SU-DHL-6 (cell line): ENCODE measurements around the gene TMEM170B.

Source experiments
- H2AFZ ChIP-seq: fragments of 200-600 bp; sonication (generic); 2 replicates; pipeline ENCODE4 v1.6.1; 2014; ENCODE audit warnings: low read depth, mild to moderate bottlenecking, moderate library complexity, mixed read lengths, antibody characterized with exemption, low read length; ENCODE audit not compliant: severe bottlenecking
- H3F3A ChIP-seq: fragments of 200-600 bp; shearing (Covaris generic); 2 replicates; pipeline ENCODE4 v1.6.0; 2016; ENCODE audit warnings: antibody characterized with exemption, mild to moderate bottlenecking; ENCODE audit not compliant: insufficient read depth
- H3K27ac ChIP-seq: fragments of 200-600 bp; sonication (generic); 2 replicates; pipeline ENCODE4 v1.5.1; 2016; ENCODE audit warnings: low read depth, mild to moderate bottlenecking, low read length, moderate library complexity, mixed read lengths
- H3K27me3 ChIP-seq: fragments of 200-600 bp; sonication (generic), shearing (Covaris generic); 2 replicates; pipeline ENCODE4 v1.6.0; 2014; ENCODE audit warnings: mild to moderate bottlenecking, low read length
- H3K36me3 ChIP-seq: fragments of 200-600 bp; sonication (generic); 2 replicates; pipeline ENCODE4 v1.6.1; 2014; ENCODE audit warnings: mild to moderate bottlenecking, low read length, mixed read lengths
- H3K4me2 ChIP-seq: fragments of 300-600, 200-600 bp; shearing (Covaris generic), sonication (generic); 2 replicates; pipeline ENCODE4 v1.6.0; 2014; ENCODE audit warnings: low read length, low read depth, mild to moderate bottlenecking; ENCODE audit not compliant: poor library complexity, severe bottlenecking
- H3K4me3 ChIP-seq: fragments of 200-600 bp; sonication (generic); 2 replicates; pipeline ENCODE4 v1.5.1; 2014; ENCODE audit warnings: antibody characterized with exemption, low read length, mild to moderate bottlenecking, mixed read lengths; ENCODE audit not compliant: insufficient read depth, poor library complexity, severe bottlenecking
- H3K79me2 ChIP-seq: fragments of 200-600 bp; sonication (generic); 2 replicates; pipeline ENCODE4 v1.6.1; 2014; ENCODE audit warnings: mild to moderate bottlenecking, low read length, moderate library complexity; ENCODE audit not compliant: insufficient read depth
- H3K9ac ChIP-seq: fragments of 200-600 bp; sonication (generic); 2 replicates; pipeline ENCODE4 v1.7.0; 2014; ENCODE audit warnings: mild to moderate bottlenecking, low read length
- H3K9me2 ChIP-seq: fragments of 200-600 bp; sonication (generic); replicated peaks from 2 replicates; pipeline ENCODE4 v1.6.1; 2014; ENCODE audit warnings: low read length; ENCODE audit not compliant: insufficient read depth
- H3K9me3 ChIP-seq: fragments of 200-600 bp; sonication (generic); 2 replicates; pipeline ENCODE4 v1.6.1; 2014; ENCODE audit warnings: low read length, mixed read lengths; ENCODE audit not compliant: insufficient read depth
- H4K20me1 ChIP-seq: fragments of 200-600 bp; sonication (generic); 2 replicates; pipeline ENCODE4 v1.6.1; 2014; ENCODE audit warnings: low read depth, mild to moderate bottlenecking, antibody characterized with exemption, low read length, moderate library complexity, mixed read lengths
- EZH2phosphoT487 ChIP-seq: fragments of 200-600 bp; sonication (generic), shearing (Covaris generic); conservative IDR thresholded peaks from 2 replicates; pipeline ENCODE4 v1.6.1; 2018; ENCODE audit warnings: mild to moderate bottlenecking, antibody characterized with exemption, low read length, moderate library complexity, mixed read lengths
- TF ChIP-seq, protein P1 (sequence below): fragments of 200-600 bp; sonication (generic); IDR thresholded peaks from one replicate; pipeline ENCODE4 v1.5.1; 2017; ENCODE audit warnings: antibody characterized with exemption, mild to moderate bottlenecking, low read length, moderate library complexity; ENCODE audit not compliant: insufficient read depth, poor library complexity, severe bottlenecking

Gene TMEM170B

DNA sequence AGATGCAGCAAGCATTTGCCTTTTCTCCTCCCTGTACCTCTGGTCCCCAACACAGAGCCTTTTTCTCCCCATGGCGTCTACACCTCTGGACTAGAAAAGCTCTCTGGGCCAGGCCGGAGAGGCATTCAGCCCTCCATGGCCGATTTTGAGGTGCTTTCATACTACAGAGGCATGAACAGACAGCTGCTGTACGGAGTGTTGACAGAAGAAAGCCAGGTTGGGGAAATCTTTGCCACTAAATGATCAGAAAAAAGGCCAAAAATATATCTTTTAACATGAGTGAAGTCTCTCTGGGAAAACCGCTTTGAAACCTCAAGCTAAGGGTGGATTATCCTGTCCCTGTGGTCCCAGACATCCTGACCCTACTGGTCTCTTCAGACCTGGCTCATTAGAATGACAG, 94.0 kb downstream of the TMEM170B start:
- no peaks in the 10 kb centered on the region for H3K9me2 ChIP-seq
- no peak overlapping the region for H3K27ac ChIP-seq
- H4K20me1 ChIP-seq = no peaks in the 10 kb centered on the region
- H3F3A ChIP-seq = no peaks in the 10 kb centered on the region
- H3K79me2 ChIP-seq = no peaks in the 10 kb centered on the region
- H3K36me3 ChIP-seq = no peaks in the 10 kb centered on the region
- no peaks in the 10 kb centered on the region for H3K27me3 ChIP-seq
- H3K4me2 ChIP-seq = no peak overlapping the region
- no peak overlapping the region for H3K9ac ChIP-seq
- no peak overlapping the region for H2AFZ ChIP-seq
- H3K9me3 ChIP-seq = no peaks in the 10 kb centered on the region
- TF ChIP-seq, protein P1, sequence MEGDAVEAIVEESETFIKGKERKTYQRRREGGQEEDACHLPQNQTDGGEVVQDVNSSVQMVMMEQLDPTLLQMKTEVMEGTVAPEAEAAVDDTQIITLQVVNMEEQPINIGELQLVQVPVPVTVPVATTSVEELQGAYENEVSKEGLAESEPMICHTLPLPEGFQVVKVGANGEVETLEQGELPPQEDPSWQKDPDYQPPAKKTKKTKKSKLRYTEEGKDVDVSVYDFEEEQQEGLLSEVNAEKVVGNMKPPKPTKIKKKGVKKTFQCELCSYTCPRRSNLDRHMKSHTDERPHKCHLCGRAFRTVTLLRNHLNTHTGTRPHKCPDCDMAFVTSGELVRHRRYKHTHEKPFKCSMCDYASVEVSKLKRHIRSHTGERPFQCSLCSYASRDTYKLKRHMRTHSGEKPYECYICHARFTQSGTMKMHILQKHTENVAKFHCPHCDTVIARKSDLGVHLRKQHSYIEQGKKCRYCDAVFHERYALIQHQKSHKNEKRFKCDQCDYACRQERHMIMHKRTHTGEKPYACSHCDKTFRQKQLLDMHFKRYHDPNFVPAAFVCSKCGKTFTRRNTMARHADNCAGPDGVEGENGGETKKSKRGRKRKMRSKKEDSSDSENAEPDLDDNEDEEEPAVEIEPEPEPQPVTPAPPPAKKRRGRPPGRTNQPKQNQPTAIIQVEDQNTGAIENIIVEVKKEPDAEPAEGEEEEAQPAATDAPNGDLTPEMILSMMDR = no peak
- TF ChIP-seq EZH2phosphoT487 = no peak
- H3K4me3 ChIP-seq = no peak overlapping the region

DNA sequence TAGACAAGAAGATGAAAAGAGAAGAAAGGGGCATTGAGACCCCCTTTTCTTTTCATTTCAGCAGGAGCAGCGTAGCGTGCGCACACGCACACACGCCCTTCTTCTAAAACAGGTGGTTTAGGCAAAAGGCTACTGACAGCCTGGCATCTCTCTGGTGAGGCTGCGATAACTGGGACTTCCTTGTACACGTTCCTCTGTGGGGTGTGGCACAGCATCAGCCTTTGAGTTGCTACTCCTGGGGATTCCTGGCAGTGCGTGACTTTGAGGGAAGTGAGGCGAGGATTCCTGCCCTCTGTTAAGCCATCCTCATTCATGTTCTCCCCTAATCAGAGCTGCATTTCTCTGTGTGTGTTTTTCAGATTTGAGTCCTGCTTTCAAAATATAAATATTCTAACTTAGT, 94.7 kb downstream of the TMEM170B start:
- no peak overlapping the region for H3K4me2 ChIP-seq
- H3K27ac ChIP-seq = no peak overlapping the region
- H3K9ac ChIP-seq = no peak overlapping the region

DNA sequence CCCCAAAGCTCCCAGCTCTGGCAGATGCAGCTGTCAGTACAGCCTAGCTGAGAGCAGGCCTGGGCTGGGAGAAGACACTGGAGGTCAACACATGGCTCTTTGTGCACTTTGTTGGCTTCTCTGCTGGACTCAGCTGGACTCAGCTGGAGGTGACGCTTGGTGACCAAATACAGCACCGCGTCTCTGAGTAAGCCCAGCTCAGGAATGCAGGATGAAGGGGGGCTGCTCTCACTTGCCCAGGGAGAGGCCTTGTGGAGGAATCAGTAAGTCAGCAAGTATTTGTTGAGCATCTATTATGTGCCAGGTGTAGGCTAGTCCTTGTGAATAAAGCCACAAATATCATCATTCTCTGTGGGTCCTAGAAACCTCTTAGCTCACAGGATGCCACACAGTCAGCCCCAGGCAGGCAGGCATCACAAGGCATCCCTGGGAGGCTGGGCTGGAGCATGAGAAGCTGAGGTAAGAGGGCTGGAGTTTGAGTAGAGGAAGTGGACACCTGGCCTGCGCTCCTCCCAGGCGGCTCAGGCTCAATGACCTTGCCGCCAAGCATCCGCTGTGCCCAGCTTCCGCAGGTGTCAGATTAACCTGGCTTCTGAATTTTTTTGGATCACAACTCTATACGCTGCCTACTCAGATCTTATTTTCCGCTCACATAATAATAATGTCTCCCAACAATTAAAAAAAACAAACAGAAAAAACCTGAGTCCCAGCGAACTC, 95.4 kb downstream of the TMEM170B start:
- H3F3A ChIP-seq = no peaks in the 10 kb centered on the region
- no peaks in the 10 kb centered on the region for H3K9me2 ChIP-seq
- no peak overlapping the region for H3K27ac ChIP-seq
- H3K79me2 ChIP-seq = no peaks in the 10 kb centered on the region
- TF ChIP-seq EZH2phosphoT487 = no peak
- TF ChIP-seq, protein P1 = no peak
- no peaks in the 10 kb centered on the region for H3K27me3 ChIP-seq
- H3K36me3 ChIP-seq = no peaks in the 10 kb centered on the region
- H3K4me2 ChIP-seq = no peak overlapping the region
- H3K9me3 ChIP-seq = no peaks in the 10 kb centered on the region
- H3K4me3 ChIP-seq = no peak overlapping the region
- H3K9ac ChIP-seq = no peak overlapping the region
- H2AFZ ChIP-seq = no peak overlapping the region
- no peaks in the 10 kb centered on the region for H4K20me1 ChIP-seq

More for the DNA sequence above, 94.7 kb downstream of the TMEM170B start:
- no peak overlapping the region for H3K4me3 ChIP-seq
- no peaks in the 10 kb centered on the region for H3K9me2 ChIP-seq
- H3F3A ChIP-seq = no peaks in the 10 kb centered on the region
- no peaks in the 10 kb centered on the region for H3K79me2 ChIP-seq
- no peak for TF ChIP-seq EZH2phosphoT487
- TF ChIP-seq, protein P1 = no peak
- H2AFZ ChIP-seq = no peak overlapping the region
- H4K20me1 ChIP-seq = no peaks in the 10 kb centered on the region
- no peaks in the 10 kb centered on the region for H3K36me3 ChIP-seq
- no peaks in the 10 kb centered on the region for H3K9me3 ChIP-seq
- no peaks in the 10 kb centered on the region for H3K27me3 ChIP-seq
